OCI-LY3 (cell line): ENCODE results near the gene CD63.

Experiments
- H2AFZ ChIP-seq: fragments of 200-600, 300-600 bp; shearing (Covaris generic); 2 replicates; pipeline ENCODE4 v1.6.0; 2014; ENCODE audit warnings: antibody characterized with exemption, low read depth, low read length
- H3K27ac ChIP-seq: fragments of 200-600, 300-600 bp; sonication (generic); 2 replicates; pipeline ENCODE4 v1.5.1; 2014; ENCODE audit warnings: mild to moderate bottlenecking, low read length, moderate library complexity, mixed read lengths
- H3K27me3 ChIP-seq: fragments of 200-600, 300-600 bp; sonication (generic); 2 replicates; pipeline ENCODE4 v1.6.1; 2014; ENCODE audit warnings: low read depth, low read length, mixed read lengths
- H3K36me3 ChIP-seq: fragments of 200-600, 300-600 bp; sonication (generic); replicated peaks from 2 replicates; pipeline ENCODE3; 2014; ENCODE audit warnings: low read depth, low read length, mixed read lengths
- H3K4me1 ChIP-seq: fragments of 300-600, 200-600 bp; sonication (generic); 2 replicates; pipeline ENCODE4 v1.6.1; 2014; ENCODE audit warnings: low read length, mixed read lengths
- H3K4me2 ChIP-seq: fragments of 200-600, 300-600 bp; sonication (generic); 2 replicates; pipeline ENCODE4 v1.6.1; 2014; ENCODE audit warnings: low read length, mixed read lengths
- H3K4me3 ChIP-seq: fragments of 300-600, 200-600 bp; sonication (generic); 2 replicates; pipeline ENCODE4 v1.5.1; 2014; ENCODE audit warnings: antibody characterized with exemption, mild to moderate bottlenecking, low read length, moderate library complexity
- H3K79me2 ChIP-seq: fragments of 300-600, 200-600 bp; shearing (Covaris generic); 2 replicates; pipeline ENCODE4 v1.6.1; 2014; ENCODE audit warnings: mild to moderate bottlenecking, low read length, mixed read lengths
- H3K9ac ChIP-seq: fragments of 300-600, 200-600 bp; shearing (Covaris generic); 2 replicates; pipeline ENCODE4 v1.6.0; 2014; ENCODE audit warnings: mild to moderate bottlenecking, low read length, moderate library complexity
- H3K9me3 ChIP-seq: fragments of 200-600, 300-600 bp; shearing (Covaris generic); 2 replicates; pipeline ENCODE4 v1.6.1; 2014; ENCODE audit warnings: low read length, mixed read lengths; ENCODE audit not compliant: insufficient read depth
- H4K20me1 ChIP-seq: fragments of 200-600, 300-600 bp; sonication (generic); 2 replicates; pipeline ENCODE4 v1.6.1; 2016; ENCODE audit warnings: low read length, mixed read lengths; ENCODE audit not compliant: insufficient read depth
- CTCF ChIP-seq: fragments of 200-600, 300-600 bp; sonication (generic); IDR thresholded peaks from 2 replicates; pipeline ENCODE4 v1.5.1; 2014; ENCODE audit warnings: antibody characterized with exemption, low read length, low read depth
- EZH2phosphoT487 ChIP-seq: fragments of 200-600 bp; shearing (Covaris generic); IDR thresholded peaks from 2 replicates; pipeline ENCODE4 v1.6.1; 2018; ENCODE audit warnings: antibody characterized with exemption, mixed run types, low read depth

Gene CD63

GRCh38 chr12:55693323-55694187, 35.3 kb downstream of the CD63 start:
- no peak overlapping the region for H3K9ac ChIP-seq
- H3K27me3 ChIP-seq = no peaks in the 10 kb centered on the region
- no peaks in the 10 kb centered on the region for H3K4me1 ChIP-seq
- no peak overlapping the region for H3K27ac ChIP-seq
- H3K36me3 ChIP-seq = no peaks in the 10 kb centered on the region
- no peaks in the 10 kb centered on the region for H4K20me1 ChIP-seq
- TF ChIP-seq EZH2phosphoT487 = no peak
- no peak for TF ChIP-seq CTCF
- no peak overlapping the region for H3K4me3 ChIP-seq
- H2AFZ ChIP-seq = no peak overlapping the region
- no peaks in the 10 kb centered on the region for H3K9me3 ChIP-seq
- H3K79me2 ChIP-seq = no peaks in the 10 kb centered on the region
- H3K4me2 ChIP-seq = no peak overlapping the region

- TF ChIP-seq CTCF (no peak), EZH2phosphoT487 (no peak)
- H3K36me3 ChIP-seq = no peaks in the 10 kb centered on the region
- no peaks in the 10 kb centered on the region for H4K20me1 ChIP-seq
- H3K4me2 ChIP-seq = no peak overlapping the region
- no peaks in the 10 kb centered on the region for H3K4me1 ChIP-seq
- H3K79me2 ChIP-seq = no peaks in the 10 kb centered on the region
- H3K9ac ChIP-seq = no peak overlapping the region
- H3K4me3 ChIP-seq = no peak overlapping the region
- no peaks in the 10 kb centered on the region for H3K9me3 ChIP-seq
- H3K27me3 ChIP-seq = no peaks in the 10 kb centered on the region
- no peak overlapping the region for H2AFZ ChIP-seq
- H3K27ac ChIP-seq = no peak overlapping the region
Observed at GRCh38 chr12:55692631-55693322, 36.0 kb downstream of the CD63 start.

- Histone ChIP-seq H4K20me1 (no peaks in the 10 kb centered on the region), H3K36me3 (no peaks in the 10 kb centered on the region), H3K4me1 (no peaks in the 10 kb centered on the region), H3K4me3 (no peak overlapping the region), H2AFZ (no peak overlapping the region), H3K9ac (no peak overlapping the region), H3K4me2 (no peak overlapping the region), H3K27ac (no peak overlapping the region), H3K79me2 (no peaks in the 10 kb centered on the region), H3K9me3 (no peaks in the 10 kb centered on the region), H3K27me3 (no peaks in the 10 kb centered on the region)
- TF ChIP-seq CTCF (no peak), EZH2phosphoT487 (no peak)
Observed at GRCh38 chr12:55688716-55689655, 39.8 kb downstream of the CD63 start.
